ENCODE results near the gene GRK1.
"Not testable (repeated sequence)": the region's sequence is repeated elsewhere in the genome, so short reads cannot be mapped to it uniquely, and the experiment has no call there.

GRK1 gene

DNA sequence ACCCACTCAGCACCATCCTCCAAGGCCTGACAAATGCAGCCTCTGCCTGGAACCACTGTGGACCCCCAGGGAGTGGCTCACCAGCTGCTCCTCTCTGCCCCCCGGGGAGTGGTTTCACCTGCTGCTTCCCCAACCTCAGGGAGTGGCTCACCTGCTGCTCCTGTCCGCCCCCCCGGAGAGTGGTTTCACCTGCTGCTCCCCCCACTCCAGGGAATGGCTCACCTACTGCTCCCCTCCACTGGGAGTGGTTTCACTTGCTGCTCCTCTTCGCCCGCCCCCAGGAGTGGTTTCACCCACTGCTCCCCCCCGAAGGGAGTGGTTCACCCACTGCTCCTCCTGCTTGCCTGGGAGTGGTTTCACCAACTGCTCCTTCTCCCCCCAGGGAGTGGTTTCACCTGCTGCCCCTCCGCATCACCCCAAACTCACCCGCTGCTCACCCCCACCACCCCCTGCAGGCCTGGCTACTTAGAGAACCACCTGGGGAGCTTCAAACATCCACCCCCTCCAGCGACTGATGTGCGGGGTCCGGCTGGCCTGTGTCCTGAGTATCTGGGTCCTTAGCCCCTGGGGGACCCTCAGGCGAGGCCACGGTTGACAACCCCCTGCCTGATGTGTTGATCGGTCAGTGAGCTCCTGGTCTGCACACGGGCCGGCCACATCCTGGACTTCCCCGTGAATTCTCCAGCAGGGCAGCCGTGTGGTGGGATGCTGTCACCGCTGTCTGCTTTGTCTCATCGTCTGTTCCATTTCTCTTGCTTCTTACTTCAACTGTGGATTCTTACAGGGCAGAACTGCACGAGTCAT is 77.4 kb downstream of the GRK1 start:
- no peak for DNase-seq
- no peak overlapping the region for H3K27ac ChIP-seq (ENCODE audit: insufficient read depth in 1 of 2, low read depth in 1 of 2, low read length in 2 of 2, poor library complexity in 1 of 2, severe bottlenecking in 2 of 2)
- peaks cover 6 to 38% (median 33%) of the 10 kb centered on the region in 4 experiments for H3K4me1 ChIP-seq (ENCODE audit: control extremely low read depth in 1 of 4, control insufficient read depth in 4 of 4, insufficient read depth in 4 of 4, low read length in 3 of 4)
- no peaks in the 10 kb centered on the region for H3K36me3 ChIP-seq (ENCODE audit: control insufficient read depth in 4 of 4, insufficient read depth in 4 of 4, low read length in 3 of 4)
- H3K4me3 ChIP-seq (ENCODE audit: control insufficient read depth in 1 of 7, extremely low read depth in 1 of 7, insufficient read depth in 4 of 7, low read depth in 2 of 7, low read length in 6 of 7), result no peak overlapping the region
- peaks cover 0 to 45% (median 8%) of the 10 kb centered on the region in 5 experiments for H3K27me3 ChIP-seq (replicated peaks in 2 of 5; ENCODE audit: control insufficient read depth in 4 of 5, insufficient read depth in 5 of 5, low read length in 4 of 5)
- 92% methylated on average over 16 of the region's 21 CpGs for WGBS (ENCODE audit: insufficient coverage)
- H3K9me3 ChIP-seq (ENCODE audit: control extremely low read depth in 1 of 5, control insufficient read depth in 4 of 5, insufficient read depth in 2 of 5, low read depth in 1 of 5, low read length in 4 of 5), result no peaks in the 10 kb centered on the region
- ChIA-PET POLR2A (no interaction called here), CTCF (no interaction called here)

DNA sequence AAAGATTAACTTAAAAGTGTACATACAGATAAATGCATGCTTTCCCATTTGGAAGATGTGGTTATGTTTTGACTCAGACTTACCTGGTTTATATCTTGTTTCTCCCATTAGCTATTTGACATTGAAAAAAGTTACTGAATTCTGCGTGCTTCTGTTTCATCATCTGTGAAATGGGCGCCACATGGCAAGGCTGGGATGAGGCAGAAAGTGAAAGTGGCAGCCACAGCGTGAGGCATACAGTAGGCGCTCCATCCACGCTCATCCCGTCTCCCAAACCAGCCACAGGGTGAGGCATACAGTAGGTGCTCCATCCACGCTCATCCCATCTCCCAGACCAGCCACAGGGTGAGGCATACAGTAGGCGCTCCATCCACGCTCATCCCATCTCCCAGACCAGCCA is 78.0 kb downstream of the GRK1 start:
- POLR2A ChIA-PET, result no interaction called here
- WGBS (ENCODE audit: insufficient coverage), result 100% methylated on average over 3 of the region's 9 CpGs
- Histone ChIP-seq H3K27ac (ENCODE audit: insufficient read depth in 1 of 2, low read depth in 1 of 2, low read length in 2 of 2, poor library complexity in 1 of 2, severe bottlenecking in 2 of 2) (no peak overlapping the region), H3K4me1 (ENCODE audit: control extremely low read depth in 1 of 4, control insufficient read depth in 4 of 4, insufficient read depth in 4 of 4, low read length in 3 of 4) (peaks cover 6 to 35% (median 31%) of the 10 kb centered on the region in 4 experiments), H3K9me3 (ENCODE audit: control extremely low read depth in 1 of 5, control insufficient read depth in 4 of 5, insufficient read depth in 2 of 5, low read depth in 1 of 5, low read length in 4 of 5) (no peaks in the 10 kb centered on the region), H3K27me3 (replicated peaks in 2 of 5; ENCODE audit: control insufficient read depth in 4 of 5, insufficient read depth in 5 of 5, low read length in 4 of 5) (peaks cover 0 to 38% (median 8%) of the 10 kb centered on the region in 5 experiments), H3K36me3 (ENCODE audit: control insufficient read depth in 4 of 4, insufficient read depth in 4 of 4, low read length in 3 of 4) (no peaks in the 10 kb centered on the region), H3K4me3 (ENCODE audit: control insufficient read depth in 1 of 7, extremely low read depth in 1 of 7, insufficient read depth in 4 of 7, low read depth in 2 of 7, low read length in 6 of 7) (no peak overlapping the region)
- CTCF ChIA-PET, result no interaction called here
- no peak for DNase-seq

DNA sequence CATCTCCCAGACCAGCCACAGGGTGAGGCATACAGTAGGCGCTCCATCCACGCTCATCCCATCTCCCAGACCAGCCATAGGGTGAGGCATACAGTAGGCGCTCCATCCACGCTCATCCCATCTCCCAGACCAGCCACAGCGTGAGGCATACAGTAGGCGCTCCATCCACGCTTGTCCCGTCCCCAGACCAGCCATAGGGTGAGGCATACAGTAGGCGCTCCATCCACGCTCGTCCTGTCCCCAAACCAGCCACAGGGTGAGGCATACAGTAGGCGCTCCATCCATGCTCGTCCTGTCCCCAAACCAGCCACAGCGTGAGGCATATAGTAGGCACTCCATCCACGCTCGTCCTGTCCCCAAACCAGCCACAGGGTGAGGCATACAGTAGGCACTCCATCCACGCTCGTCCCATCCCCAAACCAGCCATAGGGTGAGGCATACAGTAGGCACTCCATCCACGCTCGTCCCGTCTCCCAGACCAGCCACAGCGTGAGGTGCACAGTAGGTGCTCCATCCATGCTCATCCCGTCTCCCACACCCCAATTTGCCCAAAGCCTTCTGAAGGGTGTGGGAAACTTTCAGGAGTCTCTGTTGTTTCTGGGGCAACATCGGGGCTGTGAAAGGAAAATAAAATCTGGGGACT is 78.6 kb downstream of the GRK1 start:
- H3K27ac ChIP-seq (ENCODE audit: insufficient read depth in 1 of 2, low read depth in 1 of 2, low read length in 2 of 2, poor library complexity in 1 of 2, severe bottlenecking in 2 of 2); DNase-seq; POLR2A ChIA-PET; H3K9me3 ChIP-seq (ENCODE audit: control extremely low read depth in 1 of 5, control insufficient read depth in 4 of 5, insufficient read depth in 2 of 5, low read depth in 1 of 5, low read length in 4 of 5); H3K4me3 ChIP-seq (ENCODE audit: control insufficient read depth in 1 of 7, extremely low read depth in 1 of 7, insufficient read depth in 4 of 7, low read depth in 2 of 7, low read length in 6 of 7); H3K36me3 ChIP-seq (ENCODE audit: control insufficient read depth in 4 of 4, insufficient read depth in 4 of 4, low read length in 3 of 4): not testable (repeated sequence)
- CTCF ChIA-PET, result interaction anchor here (1.1 kb wide), 1 partner anchor 14 kb away, joined by 3 read pairs; the partner anchor contains the start of gene TMEM255B
- WGBS (ENCODE audit: insufficient coverage), result 97% methylated on average over 20 of the region's 24 CpGs
- Histone ChIP-seq H3K4me1 (ENCODE audit: control extremely low read depth in 1 of 4, control insufficient read depth in 4 of 4, insufficient read depth in 4 of 4, low read length in 3 of 4) (peaks cover 6 to 29% (median 26%) of the 10 kb centered on the region in 4 experiments), H3K27me3 (replicated peaks in 2 of 5; ENCODE audit: control insufficient read depth in 4 of 5, insufficient read depth in 5 of 5, low read length in 4 of 5) (peaks cover 0 to 38% (median 8%) of the 10 kb centered on the region in 5 experiments)

DNA sequence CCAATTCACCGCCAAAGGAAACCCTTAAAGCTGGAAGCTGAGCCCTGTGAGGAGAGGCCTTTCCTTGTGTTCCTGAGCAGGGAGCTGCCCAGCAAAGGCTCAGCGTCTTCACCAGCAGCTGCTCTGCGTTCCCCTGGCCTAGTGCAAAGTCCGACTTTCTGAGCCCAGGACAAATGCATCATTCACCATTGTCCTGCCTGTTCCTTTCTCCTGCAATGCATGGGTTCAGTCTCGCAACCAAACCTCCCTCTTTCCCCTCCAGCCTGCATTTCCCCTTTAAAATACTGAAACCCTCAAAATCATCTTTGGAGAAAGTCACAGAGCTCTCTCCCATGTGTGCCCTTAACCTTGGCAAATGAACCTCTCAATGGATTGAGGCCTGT is 79.1 kb downstream of the GRK1 start:
- Histone ChIP-seq H3K9me3 (ENCODE audit: control extremely low read depth in 1 of 5, control insufficient read depth in 4 of 5, insufficient read depth in 2 of 5, low read depth in 1 of 5, low read length in 4 of 5) (peaks cover 0 to 3% (median 0%) of the 10 kb centered on the region in 5 experiments), H3K27ac (ENCODE audit: insufficient read depth in 1 of 2, low read depth in 1 of 2, low read length in 2 of 2, poor library complexity in 1 of 2, severe bottlenecking in 2 of 2) (no peak overlapping the region), H3K27me3 (replicated peaks in 2 of 5; ENCODE audit: control insufficient read depth in 4 of 5, insufficient read depth in 5 of 5, low read length in 4 of 5) (peaks cover 0 to 38% (median 8%) of the 10 kb centered on the region in 5 experiments), H3K4me1 (ENCODE audit: control extremely low read depth in 1 of 4, control insufficient read depth in 4 of 4, insufficient read depth in 4 of 4, low read length in 3 of 4) (peaks cover 6 to 24% (median 21%) of the 10 kb centered on the region in 4 experiments), H3K4me3 (ENCODE audit: control insufficient read depth in 1 of 7, extremely low read depth in 1 of 7, insufficient read depth in 4 of 7, low read depth in 2 of 7, low read length in 6 of 7) (no peak overlapping the region), H3K36me3 (ENCODE audit: control insufficient read depth in 4 of 4, insufficient read depth in 4 of 4, low read length in 3 of 4) (no peaks in the 10 kb centered on the region)
- POLR2A ChIA-PET, result no interaction called here
- 93% methylated on average over 5 of the region's 5 CpGs for WGBS (ENCODE audit: insufficient coverage)
- DNase-seq, result no peak
- CTCF ChIA-PET, result interaction anchor here (1.1 kb wide), 1 partner anchor 13 kb away, joined by 3 read pairs; the partner anchor contains the start of gene TMEM255B

DNA sequence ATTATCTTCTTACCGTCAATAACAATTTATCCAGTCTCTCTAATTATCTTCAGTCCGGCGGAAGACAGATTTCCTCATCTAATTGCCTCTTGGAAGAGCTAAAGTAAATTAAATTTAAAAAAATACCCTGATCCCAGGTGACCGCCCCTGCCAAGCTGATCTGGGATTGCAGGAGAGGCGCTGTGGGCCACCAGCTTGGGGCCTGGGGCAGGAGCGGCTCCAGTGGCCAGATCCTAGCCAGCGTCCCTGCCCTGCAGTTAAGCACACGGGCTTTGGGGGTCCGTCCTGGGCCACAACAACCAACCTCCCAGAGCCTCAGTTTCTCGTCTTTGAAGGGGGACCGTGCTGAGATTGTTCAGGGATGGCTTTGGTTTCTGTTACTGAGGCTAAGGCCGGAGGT is 79.7 kb downstream of the GRK1 start:
- Histone ChIP-seq H3K36me3 (ENCODE audit: control insufficient read depth in 4 of 4, insufficient read depth in 4 of 4, low read length in 3 of 4) (no peaks in the 10 kb centered on the region), H3K4me3 (ENCODE audit: control insufficient read depth in 1 of 7, extremely low read depth in 1 of 7, insufficient read depth in 4 of 7, low read depth in 2 of 7, low read length in 6 of 7) (no peak overlapping the region), H3K9me3 (ENCODE audit: control extremely low read depth in 1 of 5, control insufficient read depth in 4 of 5, insufficient read depth in 2 of 5, low read depth in 1 of 5, low read length in 4 of 5) (peaks cover 0 to 3% (median 0%) of the 10 kb centered on the region in 5 experiments), H3K4me1 (ENCODE audit: control extremely low read depth in 1 of 4, control insufficient read depth in 4 of 4, insufficient read depth in 4 of 4, low read length in 3 of 4) (peaks cover 4 to 18% (median 15%) of the 10 kb centered on the region in 4 experiments), H3K27ac (ENCODE audit: insufficient read depth in 1 of 2, low read depth in 1 of 2, low read length in 2 of 2, poor library complexity in 1 of 2, severe bottlenecking in 2 of 2) (no peak overlapping the region), H3K27me3 (replicated peaks in 2 of 5; ENCODE audit: control insufficient read depth in 4 of 5, insufficient read depth in 5 of 5, low read length in 4 of 5) (peaks cover 0 to 38% (median 8%) of the 10 kb centered on the region in 5 experiments)
- WGBS (ENCODE audit: insufficient coverage), result 96% methylated on average over 10 of the region's 12 CpGs
- DNase-seq, result no peak
- ChIA-PET CTCF (interaction anchor here (1.1 kb wide), 1 partner anchor 13 kb away, joined by 3 read pairs; the partner anchor contains the start of gene TMEM255B), POLR2A (no interaction called here)

DNA sequence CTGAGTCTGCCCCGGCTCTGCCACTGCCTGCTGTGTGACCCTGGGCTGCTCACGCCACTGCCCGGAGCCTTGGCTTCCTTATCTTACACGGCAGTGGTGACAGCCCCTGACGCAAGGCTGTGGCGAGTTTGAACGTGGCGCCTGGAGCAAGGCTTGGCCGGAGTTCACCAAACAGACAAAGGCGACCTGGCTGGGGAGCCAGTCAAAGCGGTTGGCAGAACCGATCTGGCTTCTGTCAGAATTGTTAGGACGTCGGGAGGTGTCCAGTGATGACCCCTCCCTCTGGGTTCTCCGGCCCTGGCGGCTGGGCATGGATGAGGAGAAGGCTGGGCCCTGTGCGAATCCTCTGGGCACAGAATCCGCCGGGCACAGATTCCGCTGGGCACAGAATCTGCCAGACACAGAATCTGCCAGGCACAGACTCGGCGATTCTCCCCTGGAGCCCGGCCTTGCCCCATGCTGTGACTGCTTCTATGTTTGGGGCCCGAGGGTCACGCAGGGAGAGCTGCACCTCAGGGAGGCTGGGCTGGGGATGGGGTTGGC is 80.3 kb downstream of the GRK1 start:
- H3K36me3 ChIP-seq (ENCODE audit: control insufficient read depth in 4 of 4, insufficient read depth in 4 of 4, low read length in 3 of 4), result no peaks in the 10 kb centered on the region
- CTCF ChIA-PET, result no interaction called here
- DNase-seq, result no peak
- H3K27me3 ChIP-seq (replicated peaks in 2 of 5; ENCODE audit: control insufficient read depth in 4 of 5, insufficient read depth in 5 of 5, low read length in 4 of 5), result peaks cover 0 to 36% (median 8%) of the 10 kb centered on the region in 5 experiments
- H3K4me3 ChIP-seq (ENCODE audit: control insufficient read depth in 1 of 7, extremely low read depth in 1 of 7, insufficient read depth in 4 of 7, low read depth in 2 of 7, low read length in 6 of 7), result no peak overlapping the region
- H3K9me3 ChIP-seq (ENCODE audit: control extremely low read depth in 1 of 5, control insufficient read depth in 4 of 5, insufficient read depth in 2 of 5, low read depth in 1 of 5, low read length in 4 of 5), result peaks cover 0 to 3% (median 0%) of the 10 kb centered on the region in 5 experiments
- POLR2A ChIA-PET, result no interaction called here
- no peak overlapping the region for H3K27ac ChIP-seq (ENCODE audit: insufficient read depth in 1 of 2, low read depth in 1 of 2, low read length in 2 of 2, poor library complexity in 1 of 2, severe bottlenecking in 2 of 2)
- H3K4me1 ChIP-seq (ENCODE audit: control extremely low read depth in 1 of 4, control insufficient read depth in 4 of 4, insufficient read depth in 4 of 4, low read length in 3 of 4), result peaks cover 0 to 12% (median 8%) of the 10 kb centered on the region in 4 experiments
- 86% methylated on average over 25 of the region's 25 CpGs for WGBS (ENCODE audit: insufficient coverage)

Measured in common myeloid progenitor, CD34-positive (primary cell).